ENCODE data around the gene TRPM3.

DNA sequence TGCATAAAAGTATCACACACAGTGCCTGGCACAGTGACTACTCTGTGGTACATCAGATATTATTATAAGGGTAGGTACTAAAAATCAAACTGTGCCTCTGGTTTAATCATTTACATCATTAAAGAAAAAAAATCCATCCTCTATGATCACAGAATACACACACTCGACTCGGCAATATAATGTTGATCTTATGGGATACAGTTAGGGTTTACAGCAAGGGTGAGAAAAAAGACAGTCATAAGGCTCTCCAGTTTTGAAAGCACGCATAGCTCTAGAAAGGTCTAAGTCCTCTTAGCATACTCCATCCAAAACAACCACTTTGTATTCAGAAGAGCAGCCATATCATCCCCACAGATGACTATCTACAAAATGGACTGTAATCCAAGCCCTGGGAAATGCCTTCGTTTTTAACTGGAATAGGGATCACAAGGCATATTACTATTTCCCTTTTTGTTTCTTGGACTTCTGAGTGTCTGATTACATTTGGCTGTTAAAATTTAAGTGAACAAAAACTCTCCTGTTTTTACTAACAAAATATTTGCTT, 26.6 kb downstream of the TRPM3 start:
- TF ChIP-seq EZH2 (IDR thresholded peaks at IDR 0.05), result no peak
- TF ChIP-seq POLR2AphosphoS5 (IDR thresholded peaks at IDR 0.05; ENCODE audit: borderline replicate concordance, low read depth, low read length), result no peak
- TF ChIP-seq FOXP2 (optimal IDR thresholded peaks at IDR 0.05; ENCODE audit: control extremely low read depth, extremely low read length, insufficient read depth), result no peak
